H9 (cell line): ENCODE data around the gene MPL. TPM values are rescaled to one million over a fixed set of nuclear protein-coding genes. Genes with fewer than 3 reads are reported as not detected.

Experiments
- DNase-seq: peaks from one replicate; pipeline ENCODE4 v3.0.0-alpha.2; 2017
- H2AFZ ChIP-seq: one replicate; pipeline ENCODE4 v1.6.1; 2013; ENCODE audit warnings: mild to moderate bottlenecking, low read length, control low read depth, moderate library complexity
- H2AK5ac ChIP-seq: 2 replicates; pipeline ENCODE4 v1.6.1; 2013; ENCODE audit warnings: low read length, control low read depth, mixed read lengths; ENCODE audit not compliant: insufficient read length
- H2BK120ac ChIP-seq: one replicate; pipeline ENCODE4 v1.6.1; 2013; ENCODE audit warnings: low read depth, mild to moderate bottlenecking, low read length, control low read depth, inconsistent platforms; ENCODE audit not compliant: poor library complexity, severe bottlenecking
- H2BK12ac ChIP-seq: 2 replicates; pipeline ENCODE4 v1.6.1; 2013; ENCODE audit warnings: low read length, control low read depth, mixed read lengths, low read depth; ENCODE audit not compliant: insufficient read length
- H2BK15ac ChIP-seq: 2 replicates; pipeline ENCODE4 v1.6.1; 2013; ENCODE audit warnings: low read depth, low read length, control low read depth
- H2BK20ac ChIP-seq: one replicate; pipeline ENCODE4 v1.6.1; 2013; ENCODE audit warnings: low read depth, mild to moderate bottlenecking, low read length, control low read depth, inconsistent platforms; ENCODE audit not compliant: poor library complexity, severe bottlenecking
- H2BK5ac ChIP-seq: 2 replicates; pipeline ENCODE4 v1.6.1; 2013; ENCODE audit warnings: low read length, control low read depth, mixed read lengths; ENCODE audit not compliant: insufficient read length
- H3K14ac ChIP-seq: 2 replicates; pipeline ENCODE4 v1.6.1; 2013; ENCODE audit warnings: low read length, control low read depth; ENCODE audit not compliant: insufficient read depth
- H3K18ac ChIP-seq: 2 replicates; pipeline ENCODE4 v1.6.1; 2013; ENCODE audit warnings: low read depth, mild to moderate bottlenecking, mixed read lengths, low read length, control low read depth; ENCODE audit not compliant: insufficient read length
- H3K23ac ChIP-seq: 2 replicates; pipeline ENCODE4 v1.6.1; 2013; ENCODE audit warnings: low read length, control low read depth, mixed read lengths, low read depth; ENCODE audit not compliant: insufficient read length
- H3K23me2 ChIP-seq: 2 replicates; pipeline ENCODE4 v1.6.1; 2013; ENCODE audit warnings: low read depth, mild to moderate bottlenecking, mixed read lengths, low read length, control low read depth; ENCODE audit not compliant: insufficient read length, poor library complexity, severe bottlenecking
- H3K27ac ChIP-seq: 2 replicates; pipeline ENCODE4 v1.5.1; 2013; ENCODE audit warnings: low read length, control low read depth, mixed read lengths, low read depth; ENCODE audit not compliant: insufficient read length
- H3K27me3 ChIP-seq: 2 replicates; pipeline ENCODE4 v1.6.1; 2013; ENCODE audit warnings: low read length, control low read depth, inconsistent platforms; ENCODE audit not compliant: insufficient read depth
- H3K4ac ChIP-seq: 2 replicates; pipeline ENCODE4 v1.6.1; 2013; ENCODE audit warnings: low read depth, mild to moderate bottlenecking, control low read depth, inconsistent platforms, low read length, moderate library complexity
- H3K4me1 ChIP-seq: 2 replicates; pipeline ENCODE4 v1.6.1; 2013; ENCODE audit warnings: low read length, control low read depth, inconsistent platforms; ENCODE audit not compliant: insufficient read depth
- H3K4me2 ChIP-seq: 2 replicates; pipeline ENCODE4 v1.6.1; 2013; ENCODE audit warnings: low read length, control low read depth, mixed read lengths; ENCODE audit not compliant: insufficient read length, insufficient read depth
- H3K56ac ChIP-seq: 2 replicates; pipeline ENCODE4 v1.6.1; 2013; ENCODE audit warnings: low read depth, mild to moderate bottlenecking, mixed read lengths, low read length, control low read depth; ENCODE audit not compliant: insufficient read length
- H3K79me1 ChIP-seq: 2 replicates; pipeline ENCODE4 v1.6.1; 2013; ENCODE audit warnings: low read depth, mild to moderate bottlenecking, moderate library complexity, low read length, control low read depth, inconsistent platforms; ENCODE audit not compliant: insufficient read depth, poor library complexity, severe bottlenecking
- H3K79me2 ChIP-seq: 2 replicates; pipeline ENCODE4 v1.6.1; 2013; ENCODE audit warnings: low read length, control low read depth, inconsistent platforms; ENCODE audit not compliant: insufficient read depth
- H3K9ac ChIP-seq: 2 replicates; pipeline ENCODE4 v1.6.1; 2013; ENCODE audit warnings: low read length, control low read depth, mixed read lengths; ENCODE audit not compliant: insufficient read length; ENCODE audit errors: extremely low read depth
- H3K9me3 ChIP-seq: one replicate; pipeline ENCODE4 v1.6.1; 2013; ENCODE audit warnings: low read depth, low read length, inconsistent platforms; ENCODE audit not compliant: control insufficient read depth
- H3T11ph ChIP-seq: one replicate; pipeline ENCODE4 v1.6.1; 2013; ENCODE audit warnings: mild to moderate bottlenecking, low read length, control low read depth, inconsistent platforms
- H4K20me1 ChIP-seq: one replicate; pipeline ENCODE4 v1.6.1; 2013; ENCODE audit not compliant: control insufficient read depth, insufficient read length, insufficient read depth
- H4K5ac ChIP-seq: 2 replicates; pipeline ENCODE4 v1.6.1; 2013; ENCODE audit warnings: low read depth, mild to moderate bottlenecking, mixed read lengths, low read length, control low read depth; ENCODE audit not compliant: insufficient read length
- H4K8ac ChIP-seq: replicated peaks from 2 replicates; pipeline ENCODE4 v1.6.1; 2013; ENCODE audit warnings: low read length, control low read depth, mixed read lengths, low read depth; ENCODE audit not compliant: insufficient read length
- H4K91ac ChIP-seq: 2 replicates; pipeline ENCODE4 v1.6.1; 2013; ENCODE audit warnings: low read depth, mild to moderate bottlenecking, moderate library complexity, mixed read lengths, low read length, control low read depth; ENCODE audit not compliant: insufficient read length
- H3K27ac Mint-ChIP-seq, 3 experiments: 2 replicates in 2 of 3; 3 replicates in 1 of 3; pipeline ENCODE4 v1.8.0; 2020 to 2021; ENCODE audit warnings: mixed read lengths in 3 of 3, mild to moderate bottlenecking in 1 of 3, moderate library complexity in 1 of 3
- H3K27me3 Mint-ChIP-seq: 2 replicates; pipeline ENCODE4 v1.8.0; 2021; ENCODE audit warnings: low read depth, mild to moderate bottlenecking, moderate library complexity, mixed read lengths
- H3K36me3 Mint-ChIP-seq, 3 experiments: 2 replicates in 2 of 3; 3 replicates in 1 of 3; pipeline ENCODE4 v1.8.0; 2020 to 2021; ENCODE audit warnings: low read depth in 3 of 3, mixed read lengths in 3 of 3; ENCODE audit not compliant: insufficient read depth in 1 of 3
- H3K4me1 Mint-ChIP-seq, 2 experiments: 2 replicates each; pipeline ENCODE4 v1.8.0; 2020; ENCODE audit warnings: mixed read lengths in 2 of 2
- H3K4me3 Mint-ChIP-seq, 2 experiments: 2 replicates in 1 of 2; 3 replicates in 1 of 2; pipeline ENCODE4 v1.8.0; 2020 to 2021; ENCODE audit warnings: mild to moderate bottlenecking in 2 of 2, mixed read lengths in 2 of 2, moderate library complexity in 1 of 2
- H3K9me3 Mint-ChIP-seq, 2 experiments: 2 replicates in 1 of 2; 3 replicates in 1 of 2; pipeline ENCODE4 v1.8.0; 2020; ENCODE audit warnings: mild to moderate bottlenecking in 2 of 2, mixed read lengths in 2 of 2, moderate library complexity in 1 of 2
- WGBS: extraction: QIAGEN DNeasy Blood & Tissue Kit; methylation state at CpG from one replicate; pipeline ENCODE4 v1.1.7; 2013; ENCODE audit warnings: missing lambda C conversion rate, low lambda C conversion rate, mixed read lengths; ENCODE audit not compliant: insufficient read length; ENCODE audit errors: extremely low coverage; 5-methylcytosine and 5-hydroxymethylcytosine counted together
- total RNA-seq: library from RNA; stranded (reverse); gene quantifications from 2 replicates; pipeline ENCODE4 v1.2.1, GENCODE V29; 2021
- TF ChIP-seq, protein P1 (sequence below): fragments of 200-600 bp; sonication (generic); conservative IDR thresholded peaks from 3 replicates; pipeline ENCODE4 v1.8.0; 2021; ENCODE audit warnings: antibody characterized with exemption, mild to moderate bottlenecking

The MPL gene
- total RNA-seq, 1 experiment from 2014 or later, result not detected

DNA sequence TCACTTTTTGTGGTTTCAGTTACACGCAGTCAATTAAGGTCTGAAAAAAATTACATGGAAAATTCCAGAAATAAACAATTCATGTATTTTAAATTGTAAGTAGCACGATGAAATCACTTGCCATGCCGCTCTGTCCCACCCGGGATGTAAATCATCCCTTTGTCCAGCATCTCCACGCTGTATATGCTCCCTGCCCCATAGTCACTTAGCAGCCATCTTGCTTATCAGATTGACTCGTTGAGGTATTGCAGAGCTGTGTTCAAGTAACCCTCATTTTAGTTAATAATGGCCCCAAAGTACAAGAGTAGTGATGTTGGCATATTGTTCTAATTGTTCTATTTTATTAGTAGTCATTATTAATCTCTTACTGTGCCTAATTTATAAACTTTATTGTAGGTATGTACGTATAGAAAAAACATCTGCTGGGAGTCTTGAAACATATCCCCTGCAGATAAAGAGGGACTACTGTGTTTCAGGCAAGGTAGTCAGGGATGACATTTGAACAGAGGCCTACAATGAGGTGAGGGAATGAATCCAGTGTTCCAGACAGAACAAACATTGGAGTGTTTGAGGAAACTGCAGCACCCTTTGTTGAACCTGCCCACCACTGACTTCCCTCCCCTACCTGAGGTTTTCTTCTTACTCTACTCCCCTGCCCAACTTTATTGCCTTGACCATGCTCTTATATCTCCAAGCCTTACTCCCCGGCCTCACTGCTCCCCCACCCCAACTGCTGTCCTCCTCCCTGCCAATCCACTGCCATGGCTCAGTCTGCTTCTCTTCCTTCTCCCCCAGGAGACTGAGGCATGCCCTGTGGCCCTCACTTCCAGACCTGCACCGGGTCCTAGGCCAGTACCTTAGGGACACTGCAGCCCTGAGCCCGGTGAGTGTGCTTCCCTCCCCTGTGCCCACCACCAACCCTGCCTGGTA is 14.1 kb downstream of the MPL start:
- Histone ChIP-seq H3K23ac (no peak overlapping the region), H3K4ac (no peak overlapping the region), H3K9me3 (no peaks in the 10 kb centered on the region), H3K79me2 (no peaks in the 10 kb centered on the region), H4K5ac (no peak overlapping the region), H2BK15ac (no peak overlapping the region), H3K23me2 (peaks cover 10% of the 10 kb centered on the region), H4K8ac (no peak overlapping the region), H2BK5ac (no peak overlapping the region), H3K27ac (no peak overlapping the region), H3K14ac (no peak overlapping the region), H2AFZ (no peak overlapping the region), H3K4me2 (no peak overlapping the region), H4K20me1 (no peaks in the 10 kb centered on the region), H3K56ac (no peak overlapping the region), H3K79me1 (no peaks in the 10 kb centered on the region), H2AK5ac (no peak overlapping the region), H2BK120ac (no peak overlapping the region), H2BK12ac (no peak overlapping the region), H4K91ac (no peak overlapping the region), H3T11ph (no peak overlapping the region), H2BK20ac (no peak overlapping the region), H3K27me3 (peaks cover 4% of the 10 kb centered on the region), H3K9ac (no peak overlapping the region), H3K18ac (no peak overlapping the region), H3K4me1 (peaks cover 5% of the 10 kb centered on the region)
- H3K9me3 Mint-ChIP-seq, result no peaks in the 10 kb centered on the region; a peak in 1 of 5 replicates
- H3K4me3 Mint-ChIP-seq, result no peak overlapping the region
- no peak for DNase-seq
- peaks cover 22 to 36% of the 10 kb centered on the region in 2 experiments for H3K4me1 Mint-ChIP-seq
- TF ChIP-seq, protein P1, sequence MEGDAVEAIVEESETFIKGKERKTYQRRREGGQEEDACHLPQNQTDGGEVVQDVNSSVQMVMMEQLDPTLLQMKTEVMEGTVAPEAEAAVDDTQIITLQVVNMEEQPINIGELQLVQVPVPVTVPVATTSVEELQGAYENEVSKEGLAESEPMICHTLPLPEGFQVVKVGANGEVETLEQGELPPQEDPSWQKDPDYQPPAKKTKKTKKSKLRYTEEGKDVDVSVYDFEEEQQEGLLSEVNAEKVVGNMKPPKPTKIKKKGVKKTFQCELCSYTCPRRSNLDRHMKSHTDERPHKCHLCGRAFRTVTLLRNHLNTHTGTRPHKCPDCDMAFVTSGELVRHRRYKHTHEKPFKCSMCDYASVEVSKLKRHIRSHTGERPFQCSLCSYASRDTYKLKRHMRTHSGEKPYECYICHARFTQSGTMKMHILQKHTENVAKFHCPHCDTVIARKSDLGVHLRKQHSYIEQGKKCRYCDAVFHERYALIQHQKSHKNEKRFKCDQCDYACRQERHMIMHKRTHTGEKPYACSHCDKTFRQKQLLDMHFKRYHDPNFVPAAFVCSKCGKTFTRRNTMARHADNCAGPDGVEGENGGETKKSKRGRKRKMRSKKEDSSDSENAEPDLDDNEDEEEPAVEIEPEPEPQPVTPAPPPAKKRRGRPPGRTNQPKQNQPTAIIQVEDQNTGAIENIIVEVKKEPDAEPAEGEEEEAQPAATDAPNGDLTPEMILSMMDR, result no peak
- peaks cover 0 to 8% (median 2%) of the 10 kb centered on the region in 3 experiments; a peak in 3 of 7 replicates for H3K36me3 Mint-ChIP-seq
- H3K27me3 Mint-ChIP-seq, result peaks cover 12% of the 10 kb centered on the region
- no peak overlapping the region; a peak in 1 of 7 replicates for H3K27ac Mint-ChIP-seq
- no CpG with 5 or more reads among the region's 10 CpGs for WGBS
